HG02970 (cell line): ENCODE data around the gene SERPINB8.

Experiments
- ATAC-seq: cut with Tn5 transposase; IDR thresholded peaks from one replicate; pipeline ENCODE4 v1.9.1; 2021; ENCODE audit warnings: mild to moderate bottlenecking, moderate library complexity, moderate number of reproducible peaks; ENCODE audit not compliant: unreplicated experiment, low FRiP score

The SERPINB8 gene

DNA sequence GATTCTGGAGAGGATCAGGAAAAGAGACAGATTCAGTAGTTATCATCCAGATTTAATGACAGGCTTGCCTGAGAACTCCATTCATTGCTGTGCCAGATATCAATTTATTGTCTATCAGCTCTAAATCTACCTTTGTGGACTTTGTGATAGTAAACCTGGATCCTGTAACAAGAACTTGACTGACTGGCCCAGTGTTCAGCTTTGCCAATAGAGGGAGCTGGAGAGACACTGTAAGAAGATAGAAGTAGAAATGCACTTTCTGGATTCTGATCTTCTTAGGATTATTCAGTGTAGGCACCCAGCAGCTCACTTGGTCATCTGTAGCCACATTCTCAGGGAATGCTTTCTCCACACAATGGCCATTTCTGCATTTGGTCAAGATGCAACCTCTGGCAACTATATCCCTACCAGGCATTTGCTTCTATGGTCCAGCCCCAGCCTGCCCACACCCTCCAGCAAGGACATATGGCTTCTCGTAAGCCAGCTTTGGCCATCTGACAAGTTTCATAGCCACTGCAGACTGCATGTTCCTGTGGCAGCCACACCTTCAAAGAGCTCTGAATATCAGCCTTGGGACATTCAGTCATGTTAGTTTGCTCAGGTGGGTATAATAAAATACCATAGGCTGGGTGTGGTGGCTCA, 6.1 kb upstream of the SERPINB8 start:
- ATAC-seq, result peak; percentile 68

DNA sequence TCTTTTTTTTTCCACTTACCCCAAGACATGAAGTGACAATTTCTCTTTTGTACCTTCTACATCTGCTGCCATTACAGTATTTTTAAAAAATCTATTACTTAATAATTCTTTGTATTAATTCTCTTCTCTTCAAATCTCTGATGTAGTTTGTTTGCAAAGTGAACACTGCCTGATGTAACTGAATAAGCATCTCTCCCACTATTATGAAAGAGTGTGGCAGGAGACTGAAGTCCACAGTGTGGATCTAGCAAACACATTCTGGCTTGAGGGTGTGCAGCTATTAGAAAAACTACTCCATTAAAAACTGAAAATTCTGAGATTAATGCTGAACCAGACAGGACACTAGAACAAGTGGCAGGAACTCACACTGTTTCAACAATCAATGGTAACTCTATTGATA, 5.0 kb upstream of the SERPINB8 start:
- no peak for ATAC-seq

DNA sequence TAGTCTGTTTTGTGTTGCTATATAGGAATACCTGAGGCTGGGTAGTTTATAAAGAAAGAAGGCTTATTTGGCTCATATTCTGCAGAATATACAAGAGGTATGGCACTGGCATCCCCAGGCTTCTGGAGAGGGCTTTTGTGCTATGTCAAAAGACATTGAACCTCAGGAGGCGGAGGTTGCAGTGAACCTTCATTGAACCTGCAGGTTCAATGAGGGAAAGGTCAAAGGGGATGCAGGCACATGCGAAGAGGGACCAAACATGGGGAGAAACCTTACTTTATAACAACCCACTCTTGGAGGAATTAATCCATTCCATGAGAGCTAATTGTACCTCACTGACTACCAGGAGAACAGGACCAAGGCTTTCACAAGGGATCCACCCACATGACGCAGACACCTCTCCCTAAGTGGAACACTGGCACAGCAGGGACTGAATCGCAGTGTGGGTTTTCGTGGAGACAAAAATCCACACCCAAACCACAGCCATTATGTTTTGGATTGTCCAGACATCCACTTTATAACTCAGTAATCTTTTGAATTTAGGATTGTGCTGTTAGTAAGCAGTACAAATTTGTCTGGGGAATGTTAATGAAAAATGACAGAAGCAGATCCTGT, 4.1 kb upstream of the SERPINB8 start:
- ATAC-seq, result no peak

GRCh38 chr18:63970809-63971205, 926 bp downstream of the SERPINB8 start:
- no peak for ATAC-seq

GRCh38 chr18:63971320-63972001, 1.6 kb downstream of the SERPINB8 start:
- ATAC-seq, result no peak

- no peak for ATAC-seq
Measured at GRCh38 chr18:63972002-63972376, 2.1 kb downstream of the SERPINB8 start.

DNA sequence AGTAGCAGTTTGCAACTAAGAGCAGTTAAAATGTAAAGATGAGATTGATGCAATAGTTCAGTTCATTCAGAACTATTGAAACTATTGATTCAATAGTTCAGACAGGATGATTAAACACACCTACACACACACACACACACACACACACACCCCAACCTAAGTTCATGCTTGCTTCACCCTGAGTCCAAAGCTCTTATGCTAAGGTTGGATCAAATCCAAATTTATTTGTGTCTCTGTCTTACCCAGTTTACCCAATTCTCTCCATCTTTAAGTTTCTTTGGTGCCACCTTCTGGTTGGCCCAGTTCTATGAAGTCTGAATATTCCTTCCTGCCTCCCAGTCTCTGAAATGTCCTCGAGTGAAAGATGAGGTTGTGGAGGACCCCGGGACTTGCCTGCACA, 5.1 kb downstream of the SERPINB8 start:
- no peak for ATAC-seq

- ATAC-seq, result no peak
Measured at GRCh38 chr18:63975628-63976027, 5.7 kb downstream of the SERPINB8 start.

- no peak for ATAC-seq
Measured at GRCh38 chr18:63977040-63977439, 7.2 kb downstream of the SERPINB8 start.

DNA sequence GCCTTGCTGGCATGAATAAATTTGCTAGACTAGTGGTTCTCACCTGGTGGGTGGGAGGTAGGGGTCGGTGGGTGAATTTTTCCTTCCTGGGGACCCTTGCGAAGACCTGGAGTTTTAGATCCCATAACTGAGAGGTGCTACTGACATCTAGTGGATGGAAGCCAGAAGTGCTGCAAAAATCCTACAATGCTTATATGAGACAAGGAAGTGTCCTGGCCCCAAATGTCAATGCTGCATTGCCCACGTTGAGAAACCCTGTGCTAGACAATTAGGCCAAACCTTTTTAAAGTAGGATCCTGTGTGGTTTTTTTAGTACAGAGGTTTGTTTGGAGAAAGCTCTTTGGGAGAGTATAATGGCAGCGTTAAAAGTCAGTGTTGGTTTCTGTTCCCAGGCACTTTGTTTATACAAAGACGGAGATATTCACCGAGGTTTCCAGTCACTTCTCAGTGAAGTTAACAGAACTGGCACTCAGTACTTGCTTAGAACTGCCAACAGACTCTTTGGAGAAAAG, 9.6 kb downstream of the SERPINB8 start:
- peak; percentile 49 for ATAC-seq

- ATAC-seq, result no peak
Measured at GRCh38 chr18:63980027-63980426, 10.1 kb downstream of the SERPINB8 start.

DNA sequence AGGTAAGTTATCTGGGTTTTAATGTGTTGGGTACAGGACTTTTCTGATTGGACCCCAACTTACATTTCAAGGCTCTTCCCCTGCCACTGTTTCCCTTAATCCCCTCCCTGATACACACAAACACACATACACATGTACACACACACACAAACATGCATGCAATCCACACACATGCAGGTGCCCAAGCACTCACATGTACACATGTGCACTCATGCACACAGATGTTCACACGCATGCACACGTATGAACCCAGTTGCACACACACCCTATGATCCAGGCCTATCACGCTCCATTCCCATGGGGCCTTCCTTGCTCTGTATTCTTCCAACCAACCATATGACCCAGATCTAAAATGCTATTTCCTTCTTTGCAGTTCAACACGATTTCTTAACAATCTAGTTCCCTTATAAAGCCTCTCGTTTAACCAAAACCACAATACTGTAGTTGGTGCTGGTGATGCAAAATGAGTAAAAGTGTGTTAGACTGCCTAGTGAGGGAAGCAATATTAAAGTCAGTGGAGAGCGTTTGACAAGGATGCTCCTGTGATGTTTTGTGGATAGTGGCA, 11.1 kb downstream of the SERPINB8 start:
- ATAC-seq, result no peak

DNA sequence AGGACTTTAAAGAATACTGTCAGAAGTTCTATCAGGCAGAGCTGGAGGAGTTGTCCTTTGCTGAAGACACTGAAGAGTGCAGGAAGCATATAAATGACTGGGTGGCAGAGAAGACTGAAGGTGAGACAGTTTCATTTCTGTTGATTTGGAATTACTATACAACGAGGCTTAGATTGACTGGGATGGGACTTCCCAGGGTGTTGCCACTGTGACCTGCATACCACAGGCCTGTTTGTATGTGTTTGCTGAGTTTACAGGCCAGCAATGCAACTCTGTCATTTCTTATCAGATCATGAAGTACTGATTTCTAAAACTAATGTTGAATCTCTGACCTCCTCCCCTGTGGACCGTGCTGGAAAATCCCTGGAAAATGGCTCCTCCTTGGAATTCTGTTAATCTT, 11.8 kb downstream of the SERPINB8 start:
- no peak for ATAC-seq

- ATAC-seq, result no peak
Measured at GRCh38 chr18:63982361-63982760, 12.5 kb downstream of the SERPINB8 start.

DNA sequence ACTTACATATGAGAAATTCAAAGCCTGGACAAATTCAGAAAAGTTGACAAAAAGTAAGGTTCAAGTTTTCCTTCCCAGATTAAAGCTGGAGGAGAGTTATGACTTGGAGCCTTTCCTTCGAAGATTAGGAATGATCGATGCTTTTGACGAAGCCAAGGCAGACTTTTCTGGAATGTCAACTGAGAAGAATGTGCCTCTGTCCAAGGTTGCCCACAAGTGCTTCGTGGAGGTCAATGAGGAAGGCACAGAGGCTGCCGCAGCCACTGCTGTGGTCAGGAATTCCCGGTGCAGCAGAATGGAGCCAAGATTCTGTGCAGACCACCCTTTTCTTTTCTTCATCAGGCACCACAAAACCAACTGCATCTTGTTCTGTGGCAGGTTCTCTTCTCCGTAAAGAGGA, 17.0 kb downstream of the SERPINB8 start:
- no peak for ATAC-seq

DNA sequence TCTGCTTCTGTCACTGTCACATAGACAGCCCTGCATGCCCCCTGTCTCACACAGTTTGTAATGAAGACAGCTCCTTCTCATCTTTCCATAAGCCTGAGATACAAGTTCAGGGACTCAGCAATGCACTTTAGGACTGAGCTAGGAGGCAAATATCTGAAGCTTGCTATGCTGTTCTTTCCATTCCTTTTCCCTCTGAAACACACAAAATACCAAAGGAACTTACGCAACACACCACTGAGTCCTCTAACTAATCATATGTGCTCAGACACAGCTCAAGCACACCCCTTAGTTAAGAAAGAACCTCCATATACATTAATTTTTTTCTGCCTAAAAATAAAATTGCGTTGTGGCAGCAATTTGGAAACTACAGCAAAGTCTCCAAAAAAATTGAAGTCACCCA, 17.9 kb downstream of the SERPINB8 start:
- no peak for ATAC-seq

DNA sequence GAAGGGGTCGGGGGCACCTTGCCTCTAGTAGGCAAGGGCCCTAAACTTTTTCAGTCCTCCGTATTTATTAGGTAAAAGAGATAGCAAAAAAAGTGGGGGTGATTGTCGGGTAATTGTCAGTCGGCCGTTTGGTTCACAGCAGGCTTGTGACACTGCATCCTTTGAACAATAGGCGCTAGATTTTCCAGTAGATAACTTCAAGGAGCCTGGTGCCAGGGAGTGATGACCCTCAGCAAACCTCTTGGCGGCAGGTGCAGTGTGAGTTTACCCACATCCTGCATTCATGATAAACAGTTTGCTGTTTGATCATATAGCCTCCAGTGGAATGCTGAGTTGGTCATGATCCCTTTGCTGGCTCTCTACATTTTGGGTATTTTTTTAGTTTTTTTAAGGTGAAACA, 22.9 kb downstream of the SERPINB8 start:
- ATAC-seq, result no peak

GRCh38 chr18:63994783-63995399, 25.0 kb downstream of the SERPINB8 start:
- no peak for ATAC-seq

GRCh38 chr18:63997041-63997440, 27.2 kb downstream of the SERPINB8 start:
- ATAC-seq, result no peak

- ATAC-seq, result no peak
Measured at GRCh38 chr18:63997606-63998005, 27.7 kb downstream of the SERPINB8 start.

GRCh38 chr18:63999871-64000270, 30.0 kb downstream of the SERPINB8 start:
- ATAC-seq, result no peak
